Right lobe of liver (tissue), 4 donors: Measurements from ENCODE around the gene HSP90AA1.

ENCODE experiments used
- POLR2A ChIP-seq: fragments of 450-650 bp; IDR thresholded peaks from one replicate; pipeline ENCODE4 v1.6.1; 2017; ENCODE audit warnings: antibody characterized with exemption, mild to moderate bottlenecking
- TF ChIP-seq, protein P1 (sequence below), 4 donors: fragments of 200-600 bp in 3 of 4; fragments of 450-650 bp in 1 of 4; IDR thresholded peaks; one replicate each; pipeline versions ENCODE4 v1.5.1 to v1.8.0; 2016 to 2022; ENCODE audit warnings: antibody characterized with exemption in 4 of 4, mild to moderate bottlenecking in 2 of 4
- donor health status: DM: no; HTN: no; CAD: no.
- donor health status: DM: no; HTN: no; CAD: no.
- donor health status: DM: no; HTN: yes; CAD: no.

DNA sequence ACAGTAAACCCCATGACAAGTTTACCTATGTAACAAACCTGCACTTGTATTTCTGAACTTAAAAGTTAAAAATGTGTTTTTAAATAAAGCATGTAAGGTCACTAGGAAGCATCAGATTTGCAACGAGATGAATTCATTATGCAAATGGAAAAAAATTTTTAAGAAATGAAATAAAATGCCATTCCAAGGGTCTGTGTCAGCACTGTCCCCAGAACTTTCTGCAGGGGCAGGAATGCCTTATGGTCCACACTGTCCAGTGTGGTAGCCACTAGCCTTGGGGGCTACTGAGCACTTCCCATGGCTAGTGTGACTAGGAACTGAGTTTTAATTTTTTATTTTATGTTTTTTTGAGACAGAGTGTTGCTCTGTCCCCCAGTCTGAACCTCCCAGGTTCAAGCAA is 49.2 kb downstream of the HSP90AA1 start:
- TF ChIP-seq, protein P1, sequence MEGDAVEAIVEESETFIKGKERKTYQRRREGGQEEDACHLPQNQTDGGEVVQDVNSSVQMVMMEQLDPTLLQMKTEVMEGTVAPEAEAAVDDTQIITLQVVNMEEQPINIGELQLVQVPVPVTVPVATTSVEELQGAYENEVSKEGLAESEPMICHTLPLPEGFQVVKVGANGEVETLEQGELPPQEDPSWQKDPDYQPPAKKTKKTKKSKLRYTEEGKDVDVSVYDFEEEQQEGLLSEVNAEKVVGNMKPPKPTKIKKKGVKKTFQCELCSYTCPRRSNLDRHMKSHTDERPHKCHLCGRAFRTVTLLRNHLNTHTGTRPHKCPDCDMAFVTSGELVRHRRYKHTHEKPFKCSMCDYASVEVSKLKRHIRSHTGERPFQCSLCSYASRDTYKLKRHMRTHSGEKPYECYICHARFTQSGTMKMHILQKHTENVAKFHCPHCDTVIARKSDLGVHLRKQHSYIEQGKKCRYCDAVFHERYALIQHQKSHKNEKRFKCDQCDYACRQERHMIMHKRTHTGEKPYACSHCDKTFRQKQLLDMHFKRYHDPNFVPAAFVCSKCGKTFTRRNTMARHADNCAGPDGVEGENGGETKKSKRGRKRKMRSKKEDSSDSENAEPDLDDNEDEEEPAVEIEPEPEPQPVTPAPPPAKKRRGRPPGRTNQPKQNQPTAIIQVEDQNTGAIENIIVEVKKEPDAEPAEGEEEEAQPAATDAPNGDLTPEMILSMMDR (IDR thresholded peaks at IDR 0.05), result no peak
- no peak for TF ChIP-seq POLR2A
